Mucosa of descending colon (tissue), 3 donors: ENCODE measurements around the gene KDR. TPM values are rescaled to one million over a fixed set of nuclear protein-coding genes. Genes with fewer than 3 reads are reported as not detected.

Source experiments
- ATAC-seq: fragments of 200-7000 bp; cut with Tn5 transposase; one replicate; pipeline ENCODE4 v1.9.1; 2020; ENCODE audit warnings: mild to moderate bottlenecking, moderate library complexity
- DNase-seq, 3 donors: peaks; one replicate each; pipeline ENCODE4 v3.0.0-alpha.2; 2020
- H3K36me3 ChIP-seq: fragments of 200-600 bp; one replicate; pipeline ENCODE4 v1.8.0; 2021; ENCODE audit warnings: low read depth, mild to moderate bottlenecking
- H3K4me1 ChIP-seq: fragments of 200-600 bp; one replicate; pipeline ENCODE4 v1.8.0; 2021; ENCODE audit warnings: low read depth, mild to moderate bottlenecking
- H3K4me3 ChIP-seq: fragments of 200-600 bp; one replicate; pipeline ENCODE4 v1.8.0; 2021; ENCODE audit warnings: mild to moderate bottlenecking
- H3K9me3 ChIP-seq: fragments of 200-600 bp; one replicate; pipeline ENCODE4 v1.8.0; 2021; ENCODE audit warnings: mild to moderate bottlenecking
- CTCF ChIP-seq: fragments of 200-600 bp; IDR thresholded peaks from one replicate; pipeline ENCODE4 v1.8.0; 2022; ENCODE audit warnings: antibody characterized with exemption, mild to moderate bottlenecking
- intact Hi-C, 2 donors: fragments of 100-400 bp; cut with DNase I in 1 of 2; cut with micrococcal nuclease in 1 of 2; formaldehyde crosslinking; loops; one replicate each; pipeline versions ENCODE4 v1.11.0 to v1.11.1; 2022; cut with DNase I, micrococcal nuclease
- total RNA-seq, 3 donors: library from RNA; stranded (reverse); fragmentation: NEBNext Ultra II Directional in 2 of 3; extraction: Animal tissue kit (Norgen Biotek cat#: 25700) in 2 of 3; gene quantifications; one replicate each; pipeline versions ENCODE4 v1.2.1 to v1.2.4, GENCODE V29; 2021 to 2023
- donor health status: DM: no; HTN: no; CAD: no; lungs with moderate emphysema.
- donor health status: DM: no; HTN: no; CAD: no.
- donor health status: DM: no; HTN: yes; CAD: no.

Gene KDR
- total RNA-seq, 3 donors from 2014 or later: 2.4 to 5.8 (median 5.1) TPM

- intact Hi-C loops: no loop called here
- no peak overlapping the region for H3K4me3 ChIP-seq
- ATAC-seq (no peak), DNase-seq (no peak)
- H3K36me3 ChIP-seq: no peaks in the 10 kb centered on the region
- no peak for TF ChIP-seq CTCF
- H3K4me1 ChIP-seq: no peaks in the 10 kb centered on the region
- H3K9me3 ChIP-seq: no peaks in the 10 kb centered on the region
Measured at GRCh38 chr4:55122235-55122634, 3.2 kb downstream of the KDR start.

- H3K4me3 ChIP-seq: no peak overlapping the region
- TF ChIP-seq CTCF: no peak
- no peak for DNase-seq
- no peaks in the 10 kb centered on the region for H3K4me1 ChIP-seq
- no peak for ATAC-seq
- H3K36me3 ChIP-seq: no peaks in the 10 kb centered on the region
- no peaks in the 10 kb centered on the region for H3K9me3 ChIP-seq
- intact Hi-C loops: no loop called here
Measured at GRCh38 chr4:55121246-55121645, 4.1 kb downstream of the KDR start.

GRCh38 chr4:55118397-55118796 is 7.0 kb downstream of the KDR start:
- H3K4me3 ChIP-seq: no peak overlapping the region
- ATAC-seq (no peak), DNase-seq (no peak)
- intact Hi-C loops: no loop called here
- no peaks in the 10 kb centered on the region for H3K9me3 ChIP-seq
- H3K36me3 ChIP-seq: no peaks in the 10 kb centered on the region
- TF ChIP-seq CTCF: no peak
- no peaks in the 10 kb centered on the region for H3K4me1 ChIP-seq

- DNase-seq (no peak), ATAC-seq (no peak)
- H3K36me3 ChIP-seq: no peaks in the 10 kb centered on the region
- no peaks in the 10 kb centered on the region for H3K9me3 ChIP-seq
- TF ChIP-seq CTCF: no peak
- no peak overlapping the region for H3K4me3 ChIP-seq
- intact Hi-C loops: no loop called here
- H3K4me1 ChIP-seq: no peaks in the 10 kb centered on the region
Measured at GRCh38 chr4:55117511-55117910, 7.9 kb downstream of the KDR start.

GRCh38 chr4:55116450-55116849 is 8.9 kb downstream of the KDR start:
- H3K9me3 ChIP-seq: no peaks in the 10 kb centered on the region
- intact Hi-C loops: no loop called here
- ATAC-seq: no peak
- DNase-seq: no peak
- TF ChIP-seq CTCF: no peak
- no peaks in the 10 kb centered on the region for H3K36me3 ChIP-seq
- H3K4me1 ChIP-seq: no peaks in the 10 kb centered on the region
- H3K4me3 ChIP-seq: no peak overlapping the region

GRCh38 chr4:55111601-55112000 is 13.8 kb downstream of the KDR start:
- H3K36me3 ChIP-seq: no peaks in the 10 kb centered on the region
- H3K9me3 ChIP-seq: no peaks in the 10 kb centered on the region
- TF ChIP-seq CTCF: no peak
- H3K4me1 ChIP-seq: no peaks in the 10 kb centered on the region
- intact Hi-C loops: no loop called here
- ATAC-seq: no peak
- no peak for DNase-seq
- H3K4me3 ChIP-seq: no peak overlapping the region
